Measurements from ENCODE around the gene RHEX. TPM values are rescaled to one million over a fixed set of nuclear protein-coding genes. Genes with fewer than 3 reads are reported as not detected.

The RHEX gene
- polyA plus RNA-seq, 3 donors = not detected

- TF ChIP-seq CTCF (IDR thresholded peaks at IDR 0.05) = peak; percentile 91
- H3K4me1 Mint-ChIP-seq = peaks cover 31% of the 10 kb centered on the region
- Histone ChIP-seq H3K79me2 (ENCODE audit: insufficient read depth, low read length) (no peaks in the 10 kb centered on the region), H3K27me3 (ENCODE audit: control insufficient read depth in 2 of 2, insufficient read depth in 2 of 2, low read length in 2 of 2) (no peaks in the 10 kb centered on the region), H3K4me3 (replicated peaks in 1 of 3; ENCODE audit: low read depth in 2 of 3, low read length in 3 of 3) (no peak overlapping the region), H3K4me1 (ENCODE audit: control insufficient read depth in 1 of 2, insufficient read depth in 2 of 2, low read length in 2 of 2) (peaks cover 24 to 32% of the 10 kb centered on the region in 2 donors), H3K36me3 (replicated peaks in 1 of 2; ENCODE audit: control insufficient read depth in 1 of 2, insufficient read depth in 2 of 2, low read length in 2 of 2) (no peaks in the 10 kb centered on the region), H3K9me3 (replicated peaks in 1 of 2; ENCODE audit: control insufficient read depth in 1 of 2, insufficient read depth in 1 of 2, low read length in 2 of 2) (no peaks in the 10 kb centered on the region), H2AFZ (ENCODE audit: insufficient read depth, low read depth, low read length, poor library complexity, severe bottlenecking) (no peak overlapping the region), H3K27ac (ENCODE audit: low read depth in 1 of 2, low read length in 2 of 2) (no peak overlapping the region), H3K9ac (ENCODE audit: insufficient read depth, low read length, poor library complexity, severe bottlenecking) (no peak overlapping the region), H3K4me2 (replicated peaks; ENCODE audit: extremely low read depth, low read length, poor library complexity, severe bottlenecking) (no peak overlapping the region), H4K20me1 (ENCODE audit: insufficient read depth, low read length) (no peaks in the 10 kb centered on the region)
- 6% methylated on average over 2 of the region's 4 CpGs for WGBS (ENCODE audit: insufficient coverage)
- H3K36me3 Mint-ChIP-seq = peaks cover 0 to 2% of the 10 kb centered on the region in 2 donors
- DNase-seq = peak; percentile 56 to 69 (median 69)
- intact Hi-C loops (cut with micrococcal nuclease) = loop anchor here (2.0 to 10.0 kb wide), 3 partner anchors 46 to 77 kb away; no protein-coding TSS in a partner anchor
- H3K27me3 Mint-ChIP-seq (ENCODE audit: low read depth in 3 of 3) = peaks cover 0 to 6% (median 5%) of the 10 kb centered on the region in 3 donors
- no peaks in the 10 kb centered on the region for H3K9me3 Mint-ChIP-seq
- H3K4me3 Mint-ChIP-seq = no peak overlapping the region
- H3K27ac Mint-ChIP-seq = no peak overlapping the region
Observed at GRCh38 chr1:206030714-206031113, 22.3 kb upstream of the RHEX start.

- Histone ChIP-seq H3K79me2 (ENCODE audit: insufficient read depth, low read length) (no peaks in the 10 kb centered on the region), H3K27ac (ENCODE audit: low read depth in 1 of 2, low read length in 2 of 2) (no peak overlapping the region), H3K36me3 (replicated peaks in 1 of 2; ENCODE audit: control insufficient read depth in 1 of 2, insufficient read depth in 2 of 2, low read length in 2 of 2) (no peaks in the 10 kb centered on the region), H3K4me1 (ENCODE audit: control insufficient read depth in 1 of 2, insufficient read depth in 2 of 2, low read length in 2 of 2) (peaks cover 24 to 32% of the 10 kb centered on the region in 2 donors), H3K4me3 (replicated peaks in 1 of 3; ENCODE audit: low read depth in 2 of 3, low read length in 3 of 3) (no peak overlapping the region), H3K9me3 (replicated peaks in 1 of 2; ENCODE audit: control insufficient read depth in 1 of 2, insufficient read depth in 1 of 2, low read length in 2 of 2) (no peaks in the 10 kb centered on the region), H3K27me3 (ENCODE audit: control insufficient read depth in 2 of 2, insufficient read depth in 2 of 2, low read length in 2 of 2) (no peaks in the 10 kb centered on the region), H3K9ac (ENCODE audit: insufficient read depth, low read length, poor library complexity, severe bottlenecking) (no peak overlapping the region), H4K20me1 (ENCODE audit: insufficient read depth, low read length) (no peaks in the 10 kb centered on the region), H2AFZ (ENCODE audit: insufficient read depth, low read depth, low read length, poor library complexity, severe bottlenecking) (no peak overlapping the region), H3K4me2 (replicated peaks; ENCODE audit: extremely low read depth, low read length, poor library complexity, severe bottlenecking) (no peak overlapping the region)
- intact Hi-C loops (cut with micrococcal nuclease) = loop anchor here in 1 of 2 donors (5.0 to 10.0 kb wide), 2 partner anchors 48 to 75 kb away; no protein-coding TSS in a partner anchor
- peaks cover 0 to 2% (median 0%) of the 10 kb centered on the region in 7 donors for H3K9me3 Mint-ChIP-seq
- DNase-seq = peak; percentile 34 to 44 (median 38)
- H3K4me3 Mint-ChIP-seq = no peak overlapping the region
- TF ChIP-seq CTCF (IDR thresholded peaks at IDR 0.05) = no peak
- peaks cover 0 to 2% of the 10 kb centered on the region in 2 donors for H3K36me3 Mint-ChIP-seq
- WGBS (ENCODE audit: insufficient coverage) = 10% methylated on average over 2 of the region's 5 CpGs
- H3K4me1 Mint-ChIP-seq = peaks cover 34% of the 10 kb centered on the region
- peaks cover 3 to 7% (median 4%) of the 10 kb centered on the region in 3 donors for H3K27me3 Mint-ChIP-seq (ENCODE audit: low read depth in 3 of 3)
- H3K27ac Mint-ChIP-seq = peak overlapping the region in 2 of 7 donors; percentile 1 to 54
Observed at GRCh38 chr1:206032380-206033140, 20.4 kb upstream of the RHEX start.
